Femur (tissue), 1 donor: ENCODE data around the gene PHEX.

ENCODE experiments used
- DNase-seq: peaks from one replicate; pipeline ENCODE4 v3.0.0-alpha.2; 2017

PHEX gene

GRCh38 chrX:22041907-22042530 lies 9.9 kb downstream of the PHEX start:
- DNase-seq: peak; percentile 20

GRCh38 chrX:22043872-22044271 lies 11.7 kb downstream of the PHEX start:
- DNase-seq: no peak

- no peak for DNase-seq
Observed at GRCh38 chrX:22047468-22047867, 15.3 kb downstream of the PHEX start.

- DNase-seq: no peak
Observed at GRCh38 chrX:22053481-22053880, 21.4 kb downstream of the PHEX start.

GRCh38 chrX:22056235-22056634 lies 24.1 kb downstream of the PHEX start:
- DNase-seq: no peak

- DNase-seq: no peak
Observed at GRCh38 chrX:22057667-22058066, 25.5 kb downstream of the PHEX start.

- no peak for DNase-seq
Observed at GRCh38 chrX:22059775-22060174, 27.6 kb downstream of the PHEX start.

- no peak for DNase-seq
Observed at GRCh38 chrX:22060415-22061280, 28.5 kb downstream of the PHEX start.

GRCh38 chrX:22063284-22063683 lies 31.2 kb downstream of the PHEX start:
- no peak for DNase-seq

GRCh38 chrX:22069586-22069985 lies 37.5 kb downstream of the PHEX start:
- no peak for DNase-seq

- no peak for DNase-seq
Observed at GRCh38 chrX:22073928-22074327, 41.8 kb downstream of the PHEX start.

GRCh38 chrX:22078117-22078516 lies 46.0 kb downstream of the PHEX start:
- no peak for DNase-seq

GRCh38 chrX:22081475-22082092 lies 49.5 kb downstream of the PHEX start:
- DNase-seq: peak; percentile 40

GRCh38 chrX:22086003-22086402 lies 53.9 kb downstream of the PHEX start:
- DNase-seq: no peak

GRCh38 chrX:22087011-22087557 lies 55.0 kb downstream of the PHEX start:
- DNase-seq: no peak

GRCh38 chrX:22088326-22088725 lies 56.2 kb downstream of the PHEX start:
- no peak for DNase-seq

GRCh38 chrX:22090181-22090580 lies 58.1 kb downstream of the PHEX start:
- DNase-seq: no peak

GRCh38 chrX:22093550-22093949 lies 61.4 kb downstream of the PHEX start:
- DNase-seq: no peak

- peak; percentile 54 for DNase-seq
Observed at GRCh38 chrX:22095286-22095685, 63.2 kb downstream of the PHEX start.

GRCh38 chrX:22095856-22096255 lies 63.7 kb downstream of the PHEX start:
- DNase-seq: no peak

GRCh38 chrX:22097012-22097694 lies 65.0 kb downstream of the PHEX start:
- DNase-seq: no peak

- DNase-seq: peak; percentile 77
Observed at GRCh38 chrX:22105231-22105630, 73.1 kb downstream of the PHEX start.

GRCh38 chrX:22105971-22106370 lies 73.8 kb downstream of the PHEX start:
- DNase-seq: no peak
